ENCODE results near the gene SQOR.

Gene SQOR

DNA sequence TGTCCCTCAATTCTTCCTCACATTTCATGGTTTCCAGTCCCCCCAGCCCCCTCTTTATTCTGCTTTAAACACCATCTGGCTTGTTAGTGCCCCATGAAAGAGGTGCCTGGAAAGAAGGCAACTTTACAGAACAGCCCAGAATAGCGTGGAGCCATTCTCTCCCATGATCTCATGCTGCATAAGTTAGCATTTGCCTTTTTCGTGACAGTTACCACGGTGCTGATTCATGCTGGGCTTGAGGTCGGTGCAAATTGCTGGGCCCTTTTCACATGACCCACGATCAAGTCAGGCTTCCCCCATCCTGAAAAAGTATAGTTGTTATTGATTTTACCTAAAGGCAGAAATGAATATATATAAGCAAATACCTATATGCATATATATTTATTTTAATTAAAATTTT lies 29.6 kb downstream of the SQOR start:
- DNase-seq = no peak

DNA sequence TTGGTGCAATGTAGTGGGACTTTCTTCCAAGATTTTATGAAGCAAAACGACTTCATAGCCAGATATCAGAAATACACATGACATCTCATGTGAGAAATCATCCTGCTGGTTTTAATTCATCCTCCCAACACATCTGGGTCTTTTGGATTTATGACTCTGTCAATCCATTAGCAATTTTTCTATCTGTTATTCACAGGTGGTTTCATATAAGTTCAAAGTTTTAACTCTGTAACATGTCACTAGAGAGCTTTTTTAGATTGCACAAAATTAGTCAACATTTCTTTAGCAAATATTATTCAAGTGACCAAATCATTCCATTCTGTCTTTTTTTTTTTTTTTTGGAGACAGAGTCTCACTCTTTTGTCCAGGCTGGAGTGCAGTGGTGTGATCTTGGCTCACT lies 30.4 kb downstream of the SQOR start:
- no peak for DNase-seq

DNA sequence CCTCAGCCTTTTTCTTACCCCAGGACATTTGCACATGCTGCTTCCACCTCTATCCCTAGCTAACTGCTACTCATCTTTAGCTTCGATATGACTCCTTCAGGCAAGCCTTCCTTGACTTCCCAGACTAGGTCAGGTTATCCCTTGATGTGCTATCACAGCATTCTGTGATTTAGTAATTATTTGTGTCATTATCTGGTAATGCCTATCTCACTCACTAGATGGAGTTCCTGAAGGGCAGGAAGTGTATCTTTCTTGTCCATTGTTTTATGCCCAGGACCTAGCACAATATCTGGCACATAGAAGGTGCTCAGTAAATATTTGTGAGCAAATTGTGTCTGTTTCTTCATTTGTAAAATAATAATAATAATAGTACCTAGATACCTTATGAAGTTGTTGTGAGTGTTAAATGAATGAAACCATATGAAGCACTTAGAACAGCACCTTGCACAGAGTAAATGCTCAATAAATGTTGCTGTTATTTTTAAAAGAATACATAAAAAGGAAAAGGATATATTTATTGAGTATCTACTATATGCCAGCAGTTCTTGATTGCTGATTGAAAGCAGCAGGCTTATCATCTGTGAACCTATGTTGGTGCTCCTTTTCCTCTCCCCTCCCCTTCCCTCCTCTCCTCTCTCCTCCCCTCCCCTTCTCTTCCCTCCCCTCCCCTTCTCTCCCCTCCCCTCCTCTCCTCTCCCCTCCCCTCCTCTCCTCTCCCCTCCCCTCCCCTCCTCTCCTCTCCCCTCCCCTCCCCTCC lies 31.5 kb downstream of the SQOR start:
- no peak for DNase-seq

DNA sequence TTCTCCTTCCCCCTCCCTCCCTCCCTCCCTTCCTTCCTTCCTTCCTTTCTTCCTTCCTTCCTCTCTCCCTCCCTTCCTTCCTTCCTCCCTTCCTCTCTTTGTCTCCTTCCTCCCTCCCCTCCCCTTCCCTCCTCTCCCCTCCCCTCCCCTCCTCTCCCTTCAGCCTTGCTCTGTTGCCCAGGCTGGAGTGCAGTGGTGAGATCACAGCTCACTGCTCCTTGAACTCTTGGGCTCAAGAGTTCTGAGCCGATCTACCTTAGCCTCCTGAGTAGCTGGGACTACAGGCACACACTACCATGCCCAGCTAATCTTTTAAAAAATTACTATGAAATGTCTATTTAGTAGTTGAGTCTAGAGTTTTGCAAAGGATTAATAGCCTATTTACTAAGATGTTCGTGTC lies 32.2 kb downstream of the SQOR start:
- DNase-seq = no peak

- no peak for DNase-seq
These were observed 33.6 kb downstream of the SQOR start for GRCh38 chr15:45668386-45668785.

- DNase-seq = no peak
These were observed 34.6 kb downstream of the SQOR start for GRCh38 chr15:45669422-45669821.

DNA sequence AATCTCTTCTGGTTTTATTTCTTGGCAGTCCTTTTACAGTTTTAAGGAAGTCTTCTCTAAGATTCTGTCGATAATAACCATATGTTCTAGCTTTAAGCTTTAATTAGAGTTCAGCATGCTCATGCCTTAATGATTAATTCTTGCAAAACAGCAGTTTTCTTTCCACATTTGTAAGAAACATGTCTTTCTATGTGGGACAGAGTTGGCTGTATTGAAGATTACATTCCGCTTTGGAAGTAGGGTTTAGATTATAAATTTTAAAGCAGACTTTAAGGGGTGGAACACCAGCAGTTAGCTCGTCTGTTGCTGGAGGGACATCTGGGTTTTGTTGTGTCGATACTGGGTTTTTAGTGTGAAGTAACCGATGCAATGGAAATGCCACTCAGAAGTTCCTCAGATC lies 35.3 kb downstream of the SQOR start:
- DNase-seq = no peak

DNA sequence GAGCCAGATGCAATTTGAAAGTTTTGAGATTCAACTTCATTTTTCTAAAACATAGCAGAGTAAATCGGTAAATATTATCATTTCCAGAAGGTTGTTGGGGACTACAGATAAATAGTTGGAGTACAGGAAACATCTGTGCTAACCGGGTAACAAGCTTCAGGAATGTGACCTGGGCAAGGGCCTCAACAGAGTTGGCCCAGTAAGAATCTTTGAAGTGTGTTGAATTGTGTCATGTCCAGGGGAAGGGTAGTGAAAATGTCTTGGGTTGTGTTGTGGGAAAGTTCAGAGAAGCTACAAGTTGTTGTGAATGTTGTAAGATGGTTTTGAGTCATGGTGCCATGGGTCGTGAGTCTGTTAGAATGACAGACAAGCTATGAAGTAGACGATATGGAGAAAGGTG lies 35.7 kb downstream of the SQOR start:
- no peak for DNase-seq

- no peak for DNase-seq
These were observed 39.8 kb downstream of the SQOR start for GRCh38 chr15:45674677-45675076.

DNA sequence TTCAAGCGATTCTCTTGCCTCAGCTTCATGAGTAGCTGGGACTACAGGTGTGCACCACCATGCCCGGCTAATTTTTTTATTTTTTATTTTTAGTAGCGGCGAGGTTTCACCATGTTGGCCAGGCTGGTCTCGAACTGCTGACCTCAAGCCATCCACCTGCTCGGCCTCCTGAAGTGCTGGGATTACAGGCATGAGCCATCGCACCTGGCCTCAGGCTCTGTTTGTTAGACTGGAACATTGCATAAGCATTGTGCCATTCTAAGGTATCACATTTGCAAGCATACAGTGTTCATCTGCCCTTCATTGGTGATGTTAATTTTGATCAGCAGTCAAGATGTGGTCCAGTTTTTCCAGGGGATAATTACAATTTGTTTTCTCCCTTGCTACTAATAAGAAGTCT lies 43.0 kb downstream of the SQOR start:
- DNase-seq = no peak

DNA sequence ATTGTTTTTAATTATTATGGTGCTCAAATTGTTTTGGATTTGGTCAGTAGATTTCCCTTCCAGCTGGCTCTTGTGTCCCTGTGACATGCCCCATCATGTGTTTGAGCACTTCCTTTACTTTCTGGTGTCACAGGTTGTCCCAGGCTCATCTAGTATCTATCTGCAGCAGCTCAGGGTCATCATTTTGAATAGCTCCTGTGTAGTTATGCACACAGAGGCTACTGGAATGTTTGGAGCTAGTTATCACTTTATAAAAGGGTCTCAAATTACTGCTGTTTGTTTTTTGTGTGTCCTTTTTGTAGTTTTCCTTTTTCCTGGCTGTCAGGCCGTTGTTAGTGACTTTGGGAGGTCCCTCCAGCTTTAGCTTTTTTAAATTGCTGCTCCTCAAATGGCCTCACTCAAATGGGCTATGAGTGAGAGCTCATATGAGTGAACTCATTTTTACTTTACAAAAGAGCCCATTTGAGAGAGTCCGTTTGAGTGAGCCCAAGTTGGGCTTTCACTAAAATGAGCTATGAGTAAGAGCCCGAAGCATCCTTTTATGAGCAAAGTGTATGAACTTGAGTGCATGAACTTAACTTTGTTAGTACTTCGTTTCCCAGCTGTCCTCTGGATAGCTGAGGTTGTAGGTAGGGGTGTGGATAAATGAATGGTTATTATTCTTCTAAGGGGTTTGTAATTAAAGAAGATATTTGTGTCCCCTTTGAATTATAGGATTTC lies 43.8 kb downstream of the SQOR start:
- no peak for DNase-seq

GRCh38 chr15:45684533-45684932 lies 49.7 kb downstream of the SQOR start:
- DNase-seq = no peak

- no peak for DNase-seq
These were observed 54.8 kb downstream of the SQOR start for GRCh38 chr15:45689616-45690015.

DNA sequence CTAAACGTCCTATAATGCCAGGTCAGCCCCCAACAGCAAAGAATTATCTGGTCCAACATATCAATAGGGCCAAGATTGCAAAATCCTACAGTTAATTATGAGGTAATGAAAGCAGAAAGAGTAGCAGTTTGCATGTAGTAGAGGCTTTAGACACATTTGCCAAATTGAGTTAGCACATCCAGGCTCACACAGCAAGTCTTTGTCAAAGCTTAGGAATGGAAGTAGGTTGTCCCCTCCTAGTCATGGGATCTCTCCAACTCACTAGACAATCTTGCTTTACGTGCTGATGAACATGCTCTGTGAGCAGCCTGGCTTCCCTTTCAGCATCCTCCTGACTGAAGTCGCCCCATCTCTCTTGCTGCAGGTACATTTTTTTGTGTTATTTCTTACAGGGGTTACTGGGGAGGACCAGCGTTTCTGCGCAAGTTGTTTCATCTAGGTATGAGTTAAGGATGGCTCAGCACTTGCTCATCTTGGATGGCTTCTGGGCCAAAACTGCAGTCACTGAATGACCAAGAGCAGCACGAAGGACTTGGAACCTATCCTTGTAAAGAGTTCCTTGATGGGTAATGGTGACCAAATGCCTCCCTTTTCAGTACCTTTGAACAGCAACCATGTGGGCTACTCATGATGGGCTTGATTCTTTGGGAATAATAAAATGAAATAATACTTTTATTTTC lies 55.9 kb downstream of the SQOR start:
- no peak for DNase-seq

DNA sequence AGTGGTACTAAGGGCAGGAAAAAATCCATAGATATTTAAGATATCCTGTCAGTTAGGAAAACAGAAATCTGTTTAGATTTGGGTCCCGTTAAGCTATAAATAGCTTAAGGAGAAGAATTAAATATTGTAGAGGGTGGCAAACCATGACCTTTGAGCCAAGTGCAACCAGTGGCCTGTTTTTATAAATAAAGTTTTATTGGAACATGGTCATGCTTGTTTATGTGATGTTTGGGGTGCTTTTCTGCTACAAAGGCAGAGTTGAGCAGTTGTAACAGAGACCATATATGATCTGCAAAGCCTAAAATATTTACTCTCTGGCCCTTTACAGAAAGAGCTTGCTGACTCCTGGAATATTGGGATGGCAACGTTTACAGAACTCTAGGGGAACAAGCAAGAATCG lies 66.3 kb downstream of the SQOR start:
- no peak for DNase-seq

DNA sequence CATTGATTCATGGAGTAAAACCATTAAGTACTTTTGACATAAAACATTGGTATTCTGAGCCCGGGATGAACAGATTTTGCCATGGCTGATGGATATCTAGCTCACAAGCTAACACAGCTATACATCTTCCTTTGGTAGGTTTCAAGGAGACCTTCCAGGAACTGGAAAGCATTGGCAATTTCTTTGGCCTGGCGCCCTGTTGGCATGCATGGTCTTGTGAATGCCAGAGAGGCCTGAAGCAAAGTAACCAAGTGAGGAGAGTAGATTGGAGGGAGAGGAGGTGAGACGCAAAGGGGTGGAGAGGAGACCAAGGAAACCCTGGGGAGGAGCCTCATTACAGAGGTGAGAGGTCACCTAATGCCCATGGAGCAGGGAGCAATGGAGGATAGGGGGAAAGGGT lies 67.2 kb downstream of the SQOR start:
- no peak for DNase-seq

- DNase-seq = no peak
These were observed 69.0 kb downstream of the SQOR start for GRCh38 chr15:45703670-45704328.

DNA sequence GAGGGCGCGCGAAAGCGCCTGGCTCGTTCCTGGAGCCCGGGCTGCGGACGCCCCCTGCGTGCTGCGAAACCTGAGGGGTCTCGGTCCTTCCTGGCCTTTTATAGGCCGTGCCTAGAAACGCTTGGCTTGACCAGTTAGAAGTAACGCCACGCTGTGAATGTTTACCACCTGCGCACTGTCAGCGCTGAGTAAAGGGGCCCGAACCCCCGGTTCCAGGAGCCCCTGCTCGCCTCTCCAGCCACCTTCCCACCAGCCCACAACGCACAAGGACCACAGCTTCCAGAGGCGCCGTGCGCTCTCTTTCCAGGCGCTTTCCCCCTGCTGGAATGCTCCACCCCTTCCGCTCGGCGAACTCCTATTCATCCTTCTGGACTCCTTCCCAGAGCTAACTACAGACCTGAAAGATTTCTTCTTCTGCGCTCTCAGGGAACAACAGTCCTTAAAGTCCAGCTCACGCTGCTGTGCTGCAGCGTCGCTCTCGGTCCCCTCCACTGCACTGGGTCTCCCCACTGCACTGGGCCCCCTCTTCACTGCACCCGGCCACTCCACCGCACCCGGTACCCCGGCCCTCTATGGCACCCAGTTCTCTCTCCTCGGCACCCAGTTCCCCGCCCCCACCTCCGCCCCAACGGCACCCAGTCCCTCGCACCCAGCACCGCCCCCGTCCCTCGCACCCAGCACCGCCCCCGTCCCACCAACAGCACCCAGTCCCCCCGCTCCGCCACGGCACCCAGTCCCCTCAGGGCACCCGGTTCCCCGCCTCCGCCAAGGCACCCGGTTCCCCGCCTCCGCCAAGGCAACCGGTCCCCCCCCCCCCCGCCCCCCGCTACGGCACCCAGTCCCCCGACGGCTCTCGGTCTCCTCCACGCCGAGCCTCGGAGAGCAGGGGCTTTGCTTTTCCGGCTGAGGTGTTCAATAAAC lies 69.8 kb downstream of the SQOR start:
- DNase-seq = peak in 4 of 6 experiments; percentile 5 to 32 (median 17)

DNA sequence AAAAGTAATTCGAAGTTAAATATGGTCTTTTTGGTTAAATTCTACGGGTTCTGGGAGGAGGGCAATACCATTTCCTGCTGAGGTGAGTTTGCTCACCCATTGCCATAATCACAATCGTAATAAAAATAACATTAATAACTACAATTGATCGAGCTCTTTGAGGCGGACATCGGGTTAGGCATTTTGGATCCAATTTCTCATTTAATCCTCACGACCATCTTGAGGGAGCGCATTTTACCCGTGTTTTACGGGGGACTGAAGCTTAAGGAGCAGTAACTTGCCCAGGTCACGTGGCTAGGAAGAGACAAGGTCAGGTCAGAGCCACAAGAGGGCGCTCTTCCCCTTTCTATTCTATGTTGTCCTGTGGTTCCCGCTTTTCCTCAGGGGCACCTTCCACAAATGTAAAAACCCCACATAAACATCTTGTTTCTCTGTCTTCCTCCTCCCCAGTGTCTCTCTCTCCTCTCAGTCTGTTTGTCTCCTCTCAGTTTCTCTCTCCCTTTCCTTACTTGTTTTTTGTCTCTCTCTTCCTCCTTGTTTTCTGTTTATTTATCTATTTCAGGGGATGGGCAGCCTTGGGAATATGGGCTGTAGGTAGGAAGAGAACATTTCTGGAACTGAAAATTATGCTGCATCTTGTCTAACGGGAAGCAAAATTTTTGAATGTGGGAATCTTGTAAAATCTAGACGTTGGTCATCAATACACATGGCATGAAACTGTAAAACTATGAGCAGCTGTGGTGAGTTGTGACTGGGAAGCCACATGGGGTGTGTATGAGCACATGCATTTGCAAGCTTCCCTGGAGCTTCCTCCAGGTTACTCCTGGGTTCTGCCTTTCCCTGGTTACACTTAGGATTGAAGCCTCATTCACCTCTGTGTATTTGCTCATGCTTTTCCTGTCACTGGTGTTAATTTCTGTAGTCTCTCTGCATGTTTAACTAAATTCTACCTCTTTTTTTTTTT lies 71.0 kb downstream of the SQOR start:
- peak; percentile 35 to 78 (median 50) for DNase-seq

DNA sequence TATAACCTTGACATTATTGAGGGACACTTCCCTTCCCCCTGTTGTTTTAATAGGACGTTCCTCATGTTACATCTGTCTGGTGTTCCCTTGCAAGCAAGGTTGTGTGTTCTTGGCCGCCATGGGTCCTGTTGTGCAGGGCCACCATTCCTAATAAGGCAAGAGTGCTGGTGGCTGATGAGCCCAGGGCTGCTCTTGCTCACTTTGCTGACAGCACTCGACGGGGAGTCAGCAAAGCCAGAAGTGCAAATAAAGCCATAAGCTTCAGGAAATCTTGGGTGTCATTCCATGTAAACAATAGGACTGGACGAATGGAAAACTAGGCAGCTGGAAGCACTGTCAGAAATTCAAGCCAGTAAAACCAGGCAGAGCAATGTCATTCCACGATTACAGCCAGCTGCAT lies 75.8 kb downstream of the SQOR start:
- no peak for DNase-seq

All from stimulated activated naive CD4-positive, alpha-beta T cell (primary cell).